GM12878 (cell line): ENCODE data around the gene ASB10. TPM values are rescaled to one million over a fixed set of nuclear protein-coding genes. Genes with fewer than 3 reads are reported as not detected.

Source experiments
- ATAC-seq: fragments of 200-7000 bp; cut with Tn5 transposase; 3 replicates; pipeline ENCODE4 v1.9.1; 2020; ENCODE audit warnings: mild to moderate bottlenecking, moderate library complexity
- BruUV-seq: library from RNA; stranded (reverse); fragments of 400-500 nt; replicated peaks from 2 replicates; lab custom pipeline; 2021; lab: Mats Ljungman, UMichigan
- CTCF ChIA-PET: fragments of 300-600 bp; sonication (Branson Sonifier 250); formaldehyde crosslinking; extraction: SDS; loops from one replicate; lab custom pipeline; 2021; ENCODE audit warnings: inconsistent platforms; lab: Yijun Ruan, JAX
- POLR2A ChIA-PET: fragments of 350-600 bp; formaldehyde crosslinking; extraction: SDS; loops from one replicate; lab custom pipeline; 2021; ENCODE audit warnings: inconsistent platforms; lab: Charles Lee
- RAD21 ChIA-PET: fragments of 300-600 bp; sonication (Branson Sonifier 250); formaldehyde crosslinking; loops from one replicate; lab custom pipeline; 2023; ENCODE audit warnings: antibody characterized with exemption; ENCODE audit not compliant: unreplicated experiment; lab: Charles Lee
- SMC1A ChIA-PET: fragments of 300-600 bp; sonication (Branson Sonifier 250); formaldehyde crosslinking; loops from one replicate; lab custom pipeline; 2023; ENCODE audit not compliant: unreplicated experiment, uncharacterized antibody; lab: Charles Lee
- DNase-seq: peaks from one replicate; pipeline ENCODE4 v3.0.0-alpha.2; 2011; ENCODE audit warnings: low read depth, low spot score
- FAIRE-seq: peaks from 3 replicates; lab custom pipeline; 2011; peaks lifted over from hg19 to GRCh38; lab: Jason Lieb, UNC
- H2AFZ ChIP-seq: 2 replicates; pipeline ENCODE4 v1.6.0; 2011; ENCODE audit warnings: low read depth, low read length, control low read depth; ENCODE audit not compliant: control insufficient read depth
- H3K27ac ChIP-seq: 2 replicates; pipeline ENCODE4 v1.5.1; 2011; ENCODE audit warnings: control low read depth; ENCODE audit not compliant: control insufficient read depth, insufficient read depth
- H3K27me3 ChIP-seq, 2 experiments: replicated peaks in 1 of 2; 2 replicates each; pipeline versions ENCODE4 v1.6.0 to v1.6.1; 2011; ENCODE audit warnings: low read length in 1 of 2; ENCODE audit not compliant: control insufficient read depth in 2 of 2, insufficient read depth in 2 of 2
- H3K36me3 ChIP-seq, 2 experiments: 2 replicates each; pipeline ENCODE4 v1.5.1; 2011; ENCODE audit warnings: low read length in 1 of 2; ENCODE audit not compliant: control insufficient read depth in 2 of 2, insufficient read depth in 2 of 2
- H3K4me1 ChIP-seq: 2 replicates; pipeline ENCODE4 v1.6.1; 2011; ENCODE audit warnings: mild to moderate bottlenecking, low read length, moderate library complexity, mixed read lengths; ENCODE audit not compliant: control insufficient read depth, insufficient read depth
- H3K4me2 ChIP-seq: 2 replicates; pipeline ENCODE4 v1.6.0; 2011; ENCODE audit warnings: control low read depth; ENCODE audit not compliant: control insufficient read depth, insufficient read depth
- H3K4me3 ChIP-seq: fragments of 200-600 bp; sonication (generic); 2 replicates; pipeline ENCODE4 v1.5.1; 2016
- H3K79me2 ChIP-seq: 2 replicates; pipeline ENCODE4 v1.6.0; 2011; ENCODE audit warnings: low read length; ENCODE audit not compliant: control insufficient read depth, insufficient read depth
- H3K9ac ChIP-seq: 2 replicates; pipeline ENCODE4 v1.8.0; 2011; ENCODE audit warnings: low read length, control low read depth, mixed read lengths; ENCODE audit not compliant: control insufficient read depth, insufficient read depth
- H3K9me3 ChIP-seq: replicated peaks from 3 replicates; pipeline ENCODE4 v1.5.1; 2011; ENCODE audit warnings: mild to moderate bottlenecking, low read length; ENCODE audit not compliant: control insufficient read depth, insufficient read depth
- H4K20me1 ChIP-seq: 2 replicates; pipeline ENCODE4 v1.6.0; 2011; ENCODE audit not compliant: control insufficient read depth, insufficient read depth
- E2F4 ChIP-seq: IDR thresholded peaks from 2 replicates; pipeline ENCODE4 v1.6.1; 2012; ENCODE audit warnings: low read depth, low read length, improper control_type of control experiment
- EED ChIP-seq: sonication (generic); IDR thresholded peaks from 2 replicates; pipeline ENCODE4 v1.6.1; 2016; ENCODE audit warnings: antibody characterized with exemption, low read depth
- IKZF1 ChIP-seq: fragments of 450-650 bp; conservative IDR thresholded peaks from 2 replicates; pipeline ENCODE4 v1.6.1; 2017; ENCODE audit warnings: antibody characterized with exemption, mild to moderate bottlenecking
- RAD51 ChIP-seq: fragments of 450-650 bp; IDR thresholded peaks from 2 replicates; pipeline ENCODE4 v1.6.1; 2016; ENCODE audit warnings: moderate library complexity, mild to moderate bottlenecking, inconsistent platforms
- RUNX3 ChIP-seq: IDR thresholded peaks from 2 replicates; pipeline ENCODE4 v1.6.1; 2012; ENCODE audit warnings: low read length, inconsistent platforms
- STAT1 ChIP-seq: fragments of 450-650 bp; conservative IDR thresholded peaks from 2 replicates; pipeline ENCODE4 v1.6.1; 2014; ENCODE audit warnings: antibody characterized with exemption, mild to moderate bottlenecking
- WRNIP1 ChIP-seq: IDR thresholded peaks from 2 replicates; pipeline ENCODE4 v1.6.1; 2011; ENCODE audit warnings: low read depth, low read length, improper control_type of control experiment, borderline replicate concordance
- WGBS: methylation state at CpG from one replicate; pipeline ENCODE4 v1.1.6; 2016; ENCODE audit warnings: low lambda C conversion rate; ENCODE audit not compliant: insufficient replicate concordance, insufficient coverage; ENCODE audit errors: missing lambda C conversion rate; 5-methylcytosine and 5-hydroxymethylcytosine counted together
- in situ Hi-C: fragments of 300-500 bp; cut with MboI; formaldehyde crosslinking; loops from 9 replicates; pipeline ENCODE4 v1.14.3; 2018; ENCODE audit warnings: mixed read lengths
- intact Hi-C: fragments of 100-400 bp; cut with micrococcal nuclease; formaldehyde crosslinking; loops from one replicate; pipeline ENCODE4 v1.14.2; 2022; ENCODE audit not compliant: unreplicated experiment
- polyA plus RNA-seq, 11 experiments: library from polyadenylated mRNA; depleted of rRNA in 4 of 11; unstranded in 6 of 11; stranded (reverse) in 5 of 11; fragments of >200 nt; fragmentation: Nextera tagmentation in 4 of 11; fragmentation: Illumina TruSeq in 1 of 11; extraction: Ambion mirVana in 4 of 11; extraction: Trizol in 1 of 11; gene quantifications; 1 replicate in 1 of 11; 2 replicates in 10 of 11; pipeline versions ENCODE4 v1.2.1 to v1.2.3, GENCODE V29; 2011 to 2016; ENCODE audit warnings: inconsistent platforms in 2 of 11, missing spikeins in 2 of 11, low read depth in 1 of 11
- total RNA-seq, 4 experiments: library from RNA; depleted of rRNA in 3 of 4; stranded (reverse); fragments of >200 nt in 3 of 4; fragmentation: Illumina TruSeq in 1 of 4; extraction: Trizol in 1 of 4; gene quantifications; 2 replicates each; pipeline versions ENCODE4 v1.2.1 to v1.2.3, GENCODE V29; 2013 to 2021
- TF ChIP-seq, protein P1 (sequence below): fragments of 450-650 bp; IDR thresholded peaks from 2 replicates; pipeline ENCODE4 v1.6.1; 2017; ENCODE audit warnings: mild to moderate bottlenecking, moderate library complexity
- TF ChIP-seq, protein P2 (sequence below): fragments of 450-650 bp; conservative IDR thresholded peaks from 2 replicates; pipeline ENCODE4 v1.6.1; 2017; ENCODE audit warnings: mild to moderate bottlenecking, moderate library complexity

ASB10 gene
- total and polyA plus RNA-seq, 10 of the 15 experiments (the other 5 are each of a cell fraction or from before 2014, with no cell fraction given): not detected

DNA sequence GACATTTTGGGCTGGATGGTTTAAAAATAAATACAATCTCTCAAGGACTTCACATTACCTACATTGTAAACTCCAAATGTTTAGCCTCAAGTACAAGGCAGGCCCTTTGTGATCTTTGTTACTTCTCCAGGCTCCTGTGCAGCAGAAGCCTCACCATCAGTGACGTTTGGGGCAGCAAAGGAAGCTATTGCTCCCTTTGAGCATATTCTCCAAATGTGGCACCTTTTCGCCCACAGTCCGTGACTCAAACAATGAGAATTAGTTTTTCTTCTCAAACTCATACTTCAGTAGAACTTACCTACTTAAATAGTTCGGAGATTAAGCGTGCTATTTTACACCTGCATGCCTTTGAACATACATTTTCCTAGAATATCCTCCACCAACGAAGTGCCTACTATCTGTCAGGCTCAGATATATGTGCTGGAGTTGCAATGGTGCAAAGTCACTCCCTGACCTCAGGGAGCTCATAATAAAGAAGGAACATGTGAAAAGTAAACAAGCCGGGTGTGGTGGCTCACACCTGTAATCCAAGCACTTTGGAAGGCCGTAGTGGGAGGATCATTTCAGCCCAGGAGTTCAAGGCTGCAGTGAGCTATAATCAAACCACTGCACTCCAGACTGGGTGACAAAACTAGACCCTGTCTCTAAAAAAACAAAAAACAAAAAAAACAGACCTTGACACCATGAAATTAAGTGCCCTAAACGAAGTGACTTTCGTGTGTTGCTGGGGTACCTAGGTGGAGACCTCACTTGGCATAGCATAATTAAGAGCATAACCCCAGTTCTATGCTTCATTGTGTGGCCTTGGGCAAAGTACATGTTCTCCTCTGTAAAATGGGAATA is 41.2 kb upstream of the ASB10 start (continued):
- TF ChIP-seq, protein P1, sequence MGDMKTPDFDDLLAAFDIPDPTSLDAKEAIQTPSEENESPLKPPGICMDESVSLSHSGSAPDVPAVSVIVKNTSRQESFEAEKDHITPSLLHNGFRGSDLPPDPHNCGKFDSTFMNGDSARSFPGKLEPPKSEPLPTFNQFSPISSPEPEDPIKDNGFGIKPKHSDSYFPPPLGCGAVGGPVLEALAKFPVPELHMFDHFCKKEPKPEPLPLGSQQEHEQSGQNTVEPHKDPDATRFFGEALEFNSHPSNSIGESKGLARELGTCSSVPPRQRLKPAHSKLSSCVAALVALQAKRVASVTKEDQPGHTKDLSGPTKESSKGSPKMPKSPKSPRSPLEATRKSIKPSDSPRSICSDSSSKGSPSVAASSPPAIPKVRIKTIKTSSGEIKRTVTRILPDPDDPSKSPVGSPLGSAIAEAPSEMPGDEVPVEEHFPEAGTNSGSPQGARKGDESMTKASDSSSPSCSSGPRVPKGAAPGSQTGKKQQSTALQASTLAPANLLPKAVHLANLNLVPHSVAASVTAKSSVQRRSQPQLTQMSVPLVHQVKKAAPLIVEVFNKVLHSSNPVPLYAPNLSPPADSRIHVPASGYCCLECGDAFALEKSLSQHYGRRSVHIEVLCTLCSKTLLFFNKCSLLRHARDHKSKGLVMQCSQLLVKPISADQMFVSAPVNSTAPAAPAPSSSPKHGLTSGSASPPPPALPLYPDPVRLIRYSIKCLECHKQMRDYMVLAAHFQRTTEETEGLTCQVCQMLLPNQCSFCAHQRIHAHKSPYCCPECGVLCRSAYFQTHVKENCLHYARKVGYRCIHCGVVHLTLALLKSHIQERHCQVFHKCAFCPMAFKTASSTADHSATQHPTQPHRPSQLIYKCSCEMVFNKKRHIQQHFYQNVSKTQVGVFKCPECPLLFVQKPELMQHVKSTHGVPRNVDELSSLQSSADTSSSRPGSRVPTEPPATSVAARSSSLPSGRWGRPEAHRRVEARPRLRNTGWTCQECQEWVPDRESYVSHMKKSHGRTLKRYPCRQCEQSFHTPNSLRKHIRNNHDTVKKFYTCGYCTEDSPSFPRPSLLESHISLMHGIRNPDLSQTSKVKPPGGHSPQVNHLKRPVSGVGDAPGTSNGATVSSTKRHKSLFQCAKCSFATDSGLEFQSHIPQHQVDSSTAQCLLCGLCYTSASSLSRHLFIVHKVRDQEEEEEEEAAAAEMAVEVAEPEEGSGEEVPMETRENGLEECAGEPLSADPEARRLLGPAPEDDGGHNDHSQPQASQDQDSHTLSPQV: no peak
- TF ChIP-seq STAT1 (no peak), RAD51 (no peak)

DNA sequence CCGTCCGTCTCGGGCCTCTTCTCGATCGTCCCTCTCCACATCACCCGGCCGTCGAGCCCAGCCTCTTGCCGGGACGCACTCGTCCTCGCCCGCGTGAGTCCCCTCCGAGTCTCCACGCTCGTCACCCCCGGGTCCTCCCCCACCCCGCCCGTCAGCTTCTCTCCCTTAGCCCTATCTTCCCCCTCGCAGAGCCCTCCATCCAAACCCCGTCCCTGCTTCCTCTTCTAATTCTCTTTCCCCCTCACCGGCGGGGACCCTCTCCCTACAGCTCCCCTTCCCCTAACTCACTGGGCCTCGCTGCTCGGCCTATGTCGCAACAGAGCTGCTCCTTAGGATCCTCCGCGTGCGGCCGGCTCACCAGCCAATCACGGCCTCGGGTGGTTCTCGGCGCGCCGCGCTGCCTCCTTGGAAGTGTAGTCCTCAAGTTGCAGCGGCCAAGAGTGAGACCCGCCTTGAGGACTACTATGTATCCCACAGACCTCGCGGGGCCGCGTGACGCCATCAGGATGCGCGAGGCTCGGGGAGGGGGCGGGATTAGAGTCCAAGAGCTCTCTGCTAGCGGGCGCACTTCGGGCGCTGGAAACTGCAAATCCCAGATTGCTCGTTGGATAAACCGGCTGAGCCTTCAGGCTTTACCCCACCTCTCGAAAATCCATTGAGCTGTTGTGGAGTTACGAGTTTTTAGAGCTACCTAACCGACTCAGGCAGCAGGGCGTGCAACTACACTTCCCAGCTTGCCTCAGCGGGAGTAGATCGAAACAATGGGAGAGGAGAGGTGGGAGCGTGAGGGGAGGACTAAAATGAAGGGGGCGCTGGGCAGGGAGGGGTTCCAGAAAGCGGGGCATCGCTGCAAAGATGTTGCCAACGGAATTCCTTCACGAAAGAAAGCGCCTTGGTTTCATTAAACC is 40.1 kb upstream of the ASB10 start, which contains the start of gene ABCF2:
TSS of gene ABCF2 (minus strand) at position 331 of the 908 bp plus-strand sequence. CDS start 747 bp downstream, outside the sequence.
- intact Hi-C loops (loop anchor here (5.0 kb wide), 1 partner anchor 115 kb away; the partner anchor contains the start of gene NUB1), in situ Hi-C loops (no loop called here)
- Histone ChIP-seq H3K4me1 (no peaks in the 10 kb centered on the region), H3K9me3 (no peaks in the 10 kb centered on the region), H3K27me3 (no peaks in the 10 kb centered on the region), H3K9ac (peak within 1 kb of the TSS; percentile 62), H2AFZ (peak within 1 kb of the TSS; percentile 96), H3K79me2 (peaks cover 18% of the 10 kb centered on the region), H3K4me2 (peak within 1 kb of the TSS; percentile 82), H3K27ac (peak within 1 kb of the TSS; percentile 22), H3K36me3 (peaks cover 6 to 24% of the 10 kb centered on the region in 2 experiments), H4K20me1 (no peaks in the 10 kb centered on the region), H3K4me3 (peak within 1 kb of the TSS; percentile 89)
- BruUV-seq: no TSS peak
- RAD21 ChIA-PET: interaction anchor here (0.7 to 2.4 kb wide), 5 partner anchors 9 to 199 kb away, joined by 3 to 17 read pairs (median 4); partner anchors contain the start of gene ABCB8
- SMC1A ChIA-PET: interaction anchor here (0.8 to 2.6 kb wide), 3 partner anchors 17 to 406 kb away, joined by 3 to 24 read pairs (median 4); partner anchors contain the start of gene ABCB8
- under 1% methylated on average over 53 of the region's 68 CpGs for WGBS
- FAIRE-seq: peak; percentile 93
- ATAC-seq: peak; percentile 100
- peak; percentile 85 for DNase-seq
- CTCF ChIA-PET: interaction anchor here (0.6 to 5.1 kb wide), 11 partner anchors 9 to 519 kb away, joined by 3 to 56 read pairs (median 6); partner anchors contain the start of gene ABCB8
- POLR2A ChIA-PET: interaction anchor here (0.6 to 1.9 kb wide), 9 partner anchors 13 to 314 kb away, joined by 3 to 6 read pairs (median 4); partner anchors contain the start of genes RHEB and TMUB1
- TF ChIP-seq, protein P2, sequence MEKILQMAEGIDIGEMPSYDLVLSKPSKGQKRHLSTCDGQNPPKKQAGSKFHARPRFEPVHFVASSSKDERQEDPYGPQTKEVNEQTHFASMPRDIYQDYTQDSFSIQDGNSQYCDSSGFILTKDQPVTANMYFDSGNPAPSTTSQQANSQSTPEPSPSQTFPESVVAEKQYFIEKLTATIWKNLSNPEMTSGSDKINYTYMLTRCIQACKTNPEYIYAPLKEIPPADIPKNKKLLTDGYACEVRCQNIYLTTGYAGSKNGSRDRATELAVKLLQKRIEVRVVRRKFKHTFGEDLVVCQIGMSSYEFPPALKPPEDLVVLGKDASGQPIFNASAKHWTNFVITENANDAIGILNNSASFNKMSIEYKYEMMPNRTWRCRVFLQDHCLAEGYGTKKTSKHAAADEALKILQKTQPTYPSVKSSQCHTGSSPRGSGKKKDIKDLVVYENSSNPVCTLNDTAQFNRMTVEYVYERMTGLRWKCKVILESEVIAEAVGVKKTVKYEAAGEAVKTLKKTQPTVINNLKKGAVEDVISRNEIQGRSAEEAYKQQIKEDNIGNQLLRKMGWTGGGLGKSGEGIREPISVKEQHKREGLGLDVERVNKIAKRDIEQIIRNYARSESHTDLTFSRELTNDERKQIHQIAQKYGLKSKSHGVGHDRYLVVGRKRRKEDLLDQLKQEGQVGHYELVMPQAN: peak; percentile 41; the same call in 1 of the 2 replicates
- TF ChIP-seq EED: no peak
- no peak for TF ChIP-seq WRNIP1
- TF ChIP-seq IKZF1: peak; percentile 100
- TF ChIP-seq RUNX3: peak; percentile 53; the same call in 1 of the 2 replicates
- peak; percentile 20; the same call in 1 of the 2 replicates for TF ChIP-seq E2F4
